GM20000 (cell line): ENCODE data around the gene WDR45B.

ENCODE experiments used
- DNase-seq: peaks from one replicate; pipeline ENCODE4 v3.0.0; 2012; ENCODE audit warnings: low spot score
- CTCF ChIP-seq: IDR thresholded peaks from 2 replicates; pipeline ENCODE4 v1.5.1; 2012; ENCODE audit warnings: mild to moderate bottlenecking, control low read depth; ENCODE audit errors: extremely low read depth, missing control alignments

Gene WDR45B

GRCh38 chr17:82569621-82570020, 78.6 kb downstream of the WDR45B start:
- TF ChIP-seq CTCF: no peak

GRCh38 chr17:82568997-82569393, 79.2 kb downstream of the WDR45B start:
- DNase-seq: no peak
- TF ChIP-seq CTCF: no peak

More at GRCh38 chr17:82569621-82570020, 78.6 kb downstream of the WDR45B start:
- DNase-seq: no peak

GRCh38 chr17:82567286-82567685, 81.0 kb downstream of the WDR45B start:
- no peak for DNase-seq
- TF ChIP-seq CTCF: no peak

- TF ChIP-seq CTCF: no peak
- DNase-seq: no peak
These were observed 81.9 kb downstream of the WDR45B start for GRCh38 chr17:82566129-82566960.

- no peak for TF ChIP-seq CTCF
- DNase-seq: no peak
These were observed 82.7 kb downstream of the WDR45B start for GRCh38 chr17:82565551-82565950.
